ENCODE measurements around the gene AVEN.

Gene AVEN

GRCh38 chr15:33994005-33994615, 44.9 kb downstream of the AVEN start:
- TF ChIP-seq, protein P1, sequence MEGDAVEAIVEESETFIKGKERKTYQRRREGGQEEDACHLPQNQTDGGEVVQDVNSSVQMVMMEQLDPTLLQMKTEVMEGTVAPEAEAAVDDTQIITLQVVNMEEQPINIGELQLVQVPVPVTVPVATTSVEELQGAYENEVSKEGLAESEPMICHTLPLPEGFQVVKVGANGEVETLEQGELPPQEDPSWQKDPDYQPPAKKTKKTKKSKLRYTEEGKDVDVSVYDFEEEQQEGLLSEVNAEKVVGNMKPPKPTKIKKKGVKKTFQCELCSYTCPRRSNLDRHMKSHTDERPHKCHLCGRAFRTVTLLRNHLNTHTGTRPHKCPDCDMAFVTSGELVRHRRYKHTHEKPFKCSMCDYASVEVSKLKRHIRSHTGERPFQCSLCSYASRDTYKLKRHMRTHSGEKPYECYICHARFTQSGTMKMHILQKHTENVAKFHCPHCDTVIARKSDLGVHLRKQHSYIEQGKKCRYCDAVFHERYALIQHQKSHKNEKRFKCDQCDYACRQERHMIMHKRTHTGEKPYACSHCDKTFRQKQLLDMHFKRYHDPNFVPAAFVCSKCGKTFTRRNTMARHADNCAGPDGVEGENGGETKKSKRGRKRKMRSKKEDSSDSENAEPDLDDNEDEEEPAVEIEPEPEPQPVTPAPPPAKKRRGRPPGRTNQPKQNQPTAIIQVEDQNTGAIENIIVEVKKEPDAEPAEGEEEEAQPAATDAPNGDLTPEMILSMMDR (IDR thresholded peaks at IDR 0.05): peak; percentile 68

DNA sequence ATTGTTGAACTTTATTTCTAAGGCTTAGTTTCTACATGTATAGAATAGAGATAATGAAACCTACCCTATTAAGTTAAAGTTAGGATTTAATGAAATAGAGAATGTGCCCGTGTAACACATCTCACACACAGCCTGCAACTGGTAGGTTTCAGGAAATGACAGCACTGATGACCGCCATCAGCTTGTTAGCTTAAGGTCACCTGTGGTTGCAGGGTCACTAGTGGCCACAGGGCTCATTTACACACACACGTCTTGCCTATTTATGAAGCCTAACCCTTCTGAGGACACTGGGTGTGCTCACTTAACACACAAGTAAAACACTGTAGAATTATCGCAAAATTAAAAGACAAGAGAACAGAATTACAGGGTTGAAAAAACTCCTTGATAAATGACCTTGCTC, 50.6 kb downstream of the AVEN start:
- TF ChIP-seq, protein P1 (IDR thresholded peaks at IDR 0.05): no peak

DNA sequence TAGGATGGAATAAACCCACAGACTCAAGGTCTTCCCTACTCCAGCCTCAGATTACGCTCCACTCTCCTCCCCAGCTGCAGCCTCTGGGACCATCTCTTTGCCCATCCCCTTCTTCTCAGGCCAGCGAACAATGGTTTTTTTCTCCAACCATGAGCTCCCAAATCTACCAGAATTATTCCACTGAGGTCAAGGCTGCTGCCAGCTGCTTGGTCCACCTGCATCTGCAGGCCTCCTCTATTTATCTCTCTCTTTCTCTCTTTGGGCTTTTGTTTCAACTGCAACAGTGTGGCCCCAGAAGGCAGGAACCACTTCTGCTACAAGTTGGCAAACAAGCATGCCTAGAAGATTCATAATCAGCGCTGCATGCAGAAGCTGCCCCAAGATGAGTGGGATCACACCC, 51.6 kb downstream of the AVEN start:
- TF ChIP-seq, protein P1 (IDR thresholded peaks at IDR 0.05): no peak

DNA sequence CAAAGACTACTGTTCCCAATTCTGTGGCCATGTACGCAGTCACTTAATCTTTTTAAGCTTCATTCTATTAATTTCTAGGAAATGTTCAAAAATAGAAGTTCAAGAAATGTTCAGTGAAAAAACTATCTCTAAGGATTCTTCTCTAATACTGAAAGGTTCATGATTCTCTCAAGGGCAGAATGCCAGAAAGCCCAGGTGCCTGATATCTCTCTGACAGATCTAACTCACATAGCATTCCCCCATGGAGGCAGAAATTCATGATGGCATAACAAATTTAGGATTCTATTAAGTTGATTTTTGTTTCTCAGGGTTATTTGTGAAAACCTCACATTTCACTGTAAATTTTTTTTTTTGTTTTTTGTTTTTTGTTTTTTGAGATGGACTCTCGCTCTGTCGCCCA, 53.3 kb downstream of the AVEN start:
- TF ChIP-seq, protein P1 (IDR thresholded peaks at IDR 0.05): no peak

GRCh38 chr15:33985287-33985686, 53.7 kb downstream of the AVEN start:
- TF ChIP-seq, protein P1 (IDR thresholded peaks at IDR 0.05): no peak

- TF ChIP-seq, protein P1 (IDR thresholded peaks at IDR 0.05): no peak
Measured at GRCh38 chr15:33982516-33982915, 56.5 kb downstream of the AVEN start.

DNA sequence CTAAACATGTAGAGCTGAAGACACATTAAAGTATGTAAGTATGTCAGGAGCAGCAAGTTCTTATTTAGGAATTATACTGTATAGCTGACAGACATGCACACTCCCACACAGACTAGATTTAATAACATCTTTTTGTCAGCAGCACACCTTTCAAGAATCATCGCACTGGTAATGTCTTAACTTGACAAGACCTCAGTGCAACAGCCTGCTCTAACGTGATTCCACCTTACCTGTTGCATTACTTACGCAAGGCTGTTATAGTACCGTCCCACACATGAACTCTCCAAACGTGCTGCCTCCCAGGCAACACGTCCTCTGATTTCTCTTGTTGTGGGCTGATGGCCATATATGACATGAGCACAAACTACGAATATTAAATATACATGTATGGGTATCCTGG, 58.8 kb downstream of the AVEN start:
- TF ChIP-seq, protein P1 (IDR thresholded peaks at IDR 0.05): no peak

GRCh38 chr15:33975022-33975565, 63.9 kb downstream of the AVEN start:
- TF ChIP-seq, protein P1 (IDR thresholded peaks at IDR 0.05): peak; percentile 25; the same call in 1 of the 2 replicates
